ENCODE data around the gene DAB1.

DNA sequence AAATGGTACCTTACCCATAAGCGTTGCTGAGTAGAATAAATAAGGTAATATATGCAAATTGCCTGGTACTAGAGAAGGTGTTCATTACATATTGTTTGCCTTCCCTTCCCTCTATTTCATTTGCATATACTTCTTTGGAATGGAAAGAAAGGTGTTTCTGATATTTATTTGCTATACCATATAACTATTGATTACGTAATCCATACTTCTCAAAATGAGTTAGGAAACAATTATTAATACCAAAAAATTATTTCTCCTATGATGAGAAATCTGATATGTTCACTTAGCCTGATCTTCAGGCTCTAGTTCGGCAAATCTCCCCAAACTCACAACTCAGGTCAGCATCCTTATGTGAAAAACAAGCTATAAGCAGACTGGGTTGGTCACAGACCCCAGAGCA, 119.3 kb downstream of the DAB1 start:
- TF ChIP-seq, protein P1, sequence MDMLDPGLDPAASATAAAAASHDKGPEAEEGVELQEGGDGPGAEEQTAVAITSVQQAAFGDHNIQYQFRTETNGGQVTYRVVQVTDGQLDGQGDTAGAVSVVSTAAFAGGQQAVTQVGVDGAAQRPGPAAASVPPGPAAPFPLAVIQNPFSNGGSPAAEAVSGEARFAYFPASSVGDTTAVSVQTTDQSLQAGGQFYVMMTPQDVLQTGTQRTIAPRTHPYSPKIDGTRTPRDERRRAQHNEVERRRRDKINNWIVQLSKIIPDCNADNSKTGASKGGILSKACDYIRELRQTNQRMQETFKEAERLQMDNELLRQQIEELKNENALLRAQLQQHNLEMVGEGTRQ (IDR thresholded peaks at IDR 0.05; ENCODE audit: low read length): no peak
- TF ChIP-seq, protein P2, sequence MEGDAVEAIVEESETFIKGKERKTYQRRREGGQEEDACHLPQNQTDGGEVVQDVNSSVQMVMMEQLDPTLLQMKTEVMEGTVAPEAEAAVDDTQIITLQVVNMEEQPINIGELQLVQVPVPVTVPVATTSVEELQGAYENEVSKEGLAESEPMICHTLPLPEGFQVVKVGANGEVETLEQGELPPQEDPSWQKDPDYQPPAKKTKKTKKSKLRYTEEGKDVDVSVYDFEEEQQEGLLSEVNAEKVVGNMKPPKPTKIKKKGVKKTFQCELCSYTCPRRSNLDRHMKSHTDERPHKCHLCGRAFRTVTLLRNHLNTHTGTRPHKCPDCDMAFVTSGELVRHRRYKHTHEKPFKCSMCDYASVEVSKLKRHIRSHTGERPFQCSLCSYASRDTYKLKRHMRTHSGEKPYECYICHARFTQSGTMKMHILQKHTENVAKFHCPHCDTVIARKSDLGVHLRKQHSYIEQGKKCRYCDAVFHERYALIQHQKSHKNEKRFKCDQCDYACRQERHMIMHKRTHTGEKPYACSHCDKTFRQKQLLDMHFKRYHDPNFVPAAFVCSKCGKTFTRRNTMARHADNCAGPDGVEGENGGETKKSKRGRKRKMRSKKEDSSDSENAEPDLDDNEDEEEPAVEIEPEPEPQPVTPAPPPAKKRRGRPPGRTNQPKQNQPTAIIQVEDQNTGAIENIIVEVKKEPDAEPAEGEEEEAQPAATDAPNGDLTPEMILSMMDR (IDR thresholded peaks at IDR 0.05; ENCODE audit: control extremely low read depth in 1 of 3, insufficient read depth in 1 of 3, low read depth in 1 of 3, low read length in 3 of 3): no peak
- TF ChIP-seq YY1 (IDR thresholded peaks at IDR 0.05; ENCODE audit: low read depth, low read length): no peak
- no peak for TF ChIP-seq EP300 (IDR thresholded peaks at IDR 0.05; ENCODE audit: borderline replicate concordance in 1 of 2, low read depth in 2 of 2, low read length in 2 of 2)
- TF ChIP-seq JUND (IDR thresholded peaks at IDR 0.05; ENCODE audit: low read length): no peak
- no peak for TF ChIP-seq POLR2AphosphoS5 (IDR thresholded peaks at IDR 0.05; ENCODE audit: low read depth, low read length)
- no peak for TF ChIP-seq NRF1 (IDR thresholded peaks at IDR 0.05; ENCODE audit: low read depth, low read length)
- TF ChIP-seq EGR1 (IDR thresholded peaks at IDR 0.05; ENCODE audit: borderline replicate concordance, low read depth, low read length): no peak
- TF ChIP-seq SP4 (IDR thresholded peaks at IDR 0.05; ENCODE audit: low read length): no peak
- TF ChIP-seq CHD7 (IDR thresholded peaks at IDR 0.05; ENCODE audit: insufficient replicate concordance, low read length): no peak
- TF ChIP-seq SP1 (IDR thresholded peaks at IDR 0.05; ENCODE audit: low read depth, low read length): no peak
- no peak for TF ChIP-seq GTF2F1 (IDR thresholded peaks at IDR 0.05; ENCODE audit: borderline replicate concordance, low read depth, low read length)
- TF ChIP-seq RFX5 (IDR thresholded peaks at IDR 0.05; ENCODE audit: borderline replicate concordance, low read depth, low read length): no peak
- TF ChIP-seq EZH2 (IDR thresholded peaks at IDR 0.05; ENCODE audit: low read depth, low read length, severe bottlenecking): no peak

All from H1 (cell line).